SHP77 (cell line): ENCODE measurements around the gene PIWIL4.
"Not testable (repeated sequence)": the region's sequence is repeated elsewhere in the genome, so short reads cannot be mapped to it uniquely, and the experiment has no call there.

Experiments
- DNase-seq, 2 experiments: peaks; one replicate each; lab custom pipeline; 2025; lab: John Stamatoyannopoulos, UW

PIWIL4 gene

DNA sequence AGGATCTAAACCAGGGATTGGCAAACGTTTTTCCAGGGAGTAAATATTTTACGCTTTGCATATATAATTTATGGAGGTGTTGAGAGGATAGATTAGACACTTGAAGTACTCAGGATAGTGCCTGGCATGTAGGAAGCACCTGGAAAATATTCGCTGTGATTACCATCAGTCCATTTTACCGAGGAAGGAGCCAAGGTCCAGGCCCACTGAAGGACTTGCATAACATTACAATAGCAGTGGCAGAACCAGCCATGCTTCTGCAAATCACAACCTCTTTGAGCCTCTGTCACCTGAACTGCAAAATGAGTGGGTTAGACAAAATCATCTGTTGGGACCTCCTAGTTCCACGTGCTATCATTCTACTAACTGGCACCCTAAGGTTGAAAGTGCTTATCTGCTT, 18.0 kb upstream of the PIWIL4 start:
- DNase-seq: no peak

- no peak for DNase-seq
Measured at GRCh38 chr11:94550513-94550912, 16.7 kb upstream of the PIWIL4 start.

DNA sequence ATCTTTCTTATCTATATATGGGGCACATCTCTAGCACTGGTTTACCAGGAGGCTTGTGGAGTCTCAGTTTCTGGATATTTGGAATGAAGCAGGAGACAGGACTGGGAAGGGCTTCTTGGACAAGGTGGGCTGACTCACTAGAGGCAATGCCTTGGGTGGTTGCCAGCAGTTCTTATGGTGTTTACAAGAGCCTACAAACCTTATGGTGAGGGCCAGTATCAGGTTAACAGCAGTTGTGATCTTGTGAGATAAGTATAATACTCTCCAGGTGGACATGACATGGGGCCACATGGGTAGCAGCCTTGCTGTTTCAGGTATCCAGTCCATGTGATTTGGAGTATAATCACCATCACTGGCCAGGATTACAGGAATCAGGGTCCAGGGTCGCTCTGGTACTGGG, 13.2 kb upstream of the PIWIL4 start:
- no peak for DNase-seq

DNA sequence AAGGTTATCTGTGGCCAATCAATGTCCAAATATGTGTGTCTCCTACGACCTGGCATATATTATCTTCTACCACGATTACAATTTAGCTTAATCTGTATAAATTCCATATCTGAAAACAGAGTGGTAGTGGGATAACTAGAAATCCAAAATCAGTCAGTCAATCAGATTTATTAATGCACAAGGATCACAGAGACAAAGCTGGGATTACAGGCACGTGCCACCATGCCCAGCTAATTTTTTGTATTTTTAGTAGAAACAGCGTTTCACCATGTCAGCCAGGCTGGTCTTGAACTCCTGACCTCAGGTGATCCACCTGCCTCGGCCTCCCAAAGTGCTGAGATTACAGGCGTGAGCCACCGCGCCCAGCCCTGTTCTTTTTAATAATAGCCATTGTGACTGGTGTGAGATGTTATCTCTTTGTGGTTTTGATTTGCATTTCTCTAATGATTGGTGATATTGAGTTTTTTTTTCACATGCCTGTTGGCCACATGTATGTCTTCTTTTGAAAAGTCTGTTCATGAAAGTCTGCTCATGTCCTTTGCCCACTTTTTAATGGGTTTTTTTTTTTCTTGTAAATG, 11.3 kb upstream of the PIWIL4 start:
- not testable (repeated sequence) for DNase-seq

DNA sequence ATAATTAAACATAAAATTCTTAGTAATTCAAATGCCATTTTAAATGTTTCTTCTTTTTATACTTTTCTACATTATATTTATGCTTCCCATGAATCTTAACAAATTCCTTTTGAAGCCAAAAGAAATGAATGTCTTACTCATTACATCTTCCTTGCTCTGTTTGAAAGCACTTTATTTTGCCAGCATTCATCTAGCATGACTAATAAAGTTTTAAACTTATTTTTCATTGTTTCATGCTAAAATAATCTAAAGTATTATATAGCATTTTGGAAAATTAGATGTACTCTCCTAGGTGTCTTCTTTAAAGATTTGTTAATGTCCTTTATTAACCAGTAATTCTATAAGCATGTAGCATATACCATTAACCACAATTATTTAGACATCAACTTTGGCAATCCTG, 9.7 kb upstream of the PIWIL4 start:
- no peak for DNase-seq

DNA sequence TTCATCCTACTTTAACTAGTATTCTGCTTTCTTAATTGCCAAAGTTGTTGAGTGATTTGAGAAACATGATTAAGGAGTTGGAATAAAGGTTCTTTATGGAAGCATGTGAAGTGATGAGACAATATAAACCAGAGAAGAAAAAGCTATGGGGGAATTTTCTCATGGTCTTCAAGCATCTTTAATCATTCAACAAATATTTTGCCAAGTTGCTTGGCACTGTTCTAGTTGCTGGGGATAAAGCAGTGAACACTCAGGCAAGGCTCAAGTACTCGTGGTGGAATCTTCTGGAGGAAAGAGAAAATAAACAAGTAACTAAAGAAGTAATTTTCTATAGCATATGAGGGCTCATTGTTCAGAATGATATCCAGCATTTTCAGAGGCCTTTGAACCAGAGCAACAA, 9.2 kb upstream of the PIWIL4 start:
- no peak for DNase-seq

DNA sequence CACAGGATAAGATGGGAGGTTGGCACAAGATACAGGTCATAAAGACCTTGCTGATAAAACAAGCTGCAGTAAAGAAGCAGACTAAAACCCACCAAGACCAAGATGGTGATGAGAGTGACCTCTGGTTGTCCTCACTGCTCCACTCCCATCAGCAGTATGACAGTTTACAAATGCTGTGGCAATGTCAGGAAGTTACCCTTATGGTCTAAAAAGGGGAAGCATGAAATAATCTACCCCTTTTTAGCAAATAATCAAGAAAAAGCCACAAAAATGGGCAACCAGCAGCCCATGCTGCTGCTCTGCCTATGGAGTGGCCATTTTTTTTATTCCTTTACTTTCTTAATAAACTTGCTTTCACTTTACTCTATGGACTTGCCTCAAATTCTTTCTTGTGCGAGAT, 8.7 kb upstream of the PIWIL4 start:
- no peak for DNase-seq

DNA sequence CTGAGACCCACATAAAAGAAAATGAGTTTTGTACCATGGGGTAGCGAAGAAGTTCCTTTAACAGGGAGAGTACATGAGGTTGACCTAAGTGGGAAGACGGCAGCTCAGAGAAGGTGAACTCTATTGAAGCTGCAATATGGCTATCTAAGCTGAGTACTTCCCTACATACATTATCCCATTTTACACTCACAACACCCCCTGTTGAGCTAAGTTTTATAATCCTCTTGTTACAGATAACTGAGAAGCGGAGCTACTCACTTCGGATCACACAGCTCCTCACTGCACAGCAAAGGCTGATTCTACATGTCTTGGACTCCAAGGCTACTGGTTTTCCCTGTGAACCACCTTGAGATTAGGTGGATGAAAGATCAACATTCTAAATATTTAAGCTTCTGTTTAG, 8.2 kb upstream of the PIWIL4 start:
- no peak for DNase-seq

DNA sequence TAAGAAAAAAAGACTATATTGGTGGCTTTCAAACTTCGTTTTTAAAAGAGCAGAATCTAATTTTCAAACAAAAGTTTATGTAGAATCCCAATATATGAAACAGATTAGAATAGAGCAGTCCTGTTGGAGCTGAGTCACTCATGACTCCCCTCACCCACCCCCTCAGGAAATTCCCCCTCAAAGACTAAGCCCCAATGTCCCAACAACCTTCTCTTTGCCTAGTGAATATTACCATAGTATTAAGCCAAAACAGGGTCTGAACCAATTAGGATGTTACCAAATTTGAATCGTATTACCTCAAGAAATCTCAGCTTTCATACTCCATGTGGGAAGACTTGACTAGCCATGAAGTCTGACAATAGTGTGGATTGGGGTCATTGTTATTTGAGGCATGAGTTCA, 7.8 kb upstream of the PIWIL4 start:
- DNase-seq: no peak

DNA sequence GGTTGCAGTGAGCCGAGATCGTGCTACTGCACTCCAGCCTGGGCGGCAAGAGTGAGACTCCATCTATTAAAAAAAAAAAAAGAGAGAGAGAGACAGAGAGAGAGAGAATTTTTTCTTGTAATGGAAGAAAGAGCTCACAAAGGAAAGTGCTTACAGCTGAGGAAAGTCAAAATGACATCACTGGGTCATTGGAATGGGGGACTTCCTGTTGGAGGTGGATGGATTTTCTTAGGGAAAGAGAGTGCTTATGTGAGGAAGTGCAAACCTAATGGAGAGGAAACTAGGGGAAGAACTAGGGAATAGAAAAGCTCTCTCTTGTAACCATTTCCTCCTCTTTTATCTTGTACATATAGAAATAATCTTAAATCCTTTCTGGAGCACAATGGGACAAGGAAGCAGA, 6.3 kb upstream of the PIWIL4 start:
- no peak for DNase-seq

GRCh38 chr11:94563176-94563847, 3.9 kb upstream of the PIWIL4 start:
- DNase-seq: no peak

GRCh38 chr11:94563848-94564467, 3.2 kb upstream of the PIWIL4 start:
- DNase-seq: no peak

DNA sequence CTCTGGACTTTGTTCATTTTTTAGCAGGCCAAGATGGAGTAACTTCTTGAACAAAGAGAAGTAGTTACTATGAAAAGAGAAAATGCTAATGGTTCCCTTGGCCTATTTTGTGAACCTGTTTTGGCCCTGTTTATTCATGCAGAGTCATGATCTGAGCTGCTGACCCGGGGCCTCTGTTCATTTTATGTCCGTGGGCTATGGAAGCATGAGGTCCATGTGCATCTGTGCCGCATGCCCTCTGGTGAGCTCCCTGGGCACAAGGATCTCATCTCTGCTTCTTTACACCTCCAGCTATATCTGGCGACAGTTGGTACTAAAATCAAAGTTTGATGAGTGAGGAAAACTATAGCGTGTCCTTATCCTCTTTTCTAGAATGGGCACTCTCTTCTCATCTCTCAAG, 1.0 kb downstream of the PIWIL4 start:
- DNase-seq: no peak

- DNase-seq: no peak
Measured at GRCh38 chr11:94568717-94569116, 1.5 kb downstream of the PIWIL4 start.

- DNase-seq: not testable (repeated sequence)
Measured at GRCh38 chr11:94572975-94573374, 5.8 kb downstream of the PIWIL4 start.

GRCh38 chr11:94574193-94574961, 7.2 kb downstream of the PIWIL4 start:
- no peak for DNase-seq

GRCh38 chr11:94576306-94576705, 9.1 kb downstream of the PIWIL4 start:
- DNase-seq: no peak

- DNase-seq: no peak
Measured at GRCh38 chr11:94577841-94578240, 10.7 kb downstream of the PIWIL4 start.

DNA sequence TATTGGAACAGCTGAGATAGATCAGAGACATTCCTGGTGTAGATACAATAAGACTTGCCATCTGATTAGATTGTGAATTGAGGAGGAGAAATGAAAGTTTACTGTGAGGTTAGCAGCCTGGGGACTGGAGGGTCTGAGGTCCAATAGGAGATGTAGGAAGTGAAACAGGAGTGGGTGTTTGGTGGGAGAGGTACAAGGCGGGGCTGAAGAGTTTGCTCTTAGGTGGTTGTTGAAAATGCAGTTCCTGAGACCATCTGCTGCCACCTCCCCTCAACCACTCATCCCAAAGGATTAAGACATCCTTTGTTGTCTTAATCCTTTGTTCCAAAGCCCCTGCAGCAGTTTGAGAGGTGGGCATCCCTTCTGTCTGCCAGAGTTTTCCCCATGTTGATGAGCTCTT, 14.8 kb downstream of the PIWIL4 start:
- no peak for DNase-seq

GRCh38 chr11:94583213-94583865, 16.2 kb downstream of the PIWIL4 start:
- DNase-seq: no peak

DNA sequence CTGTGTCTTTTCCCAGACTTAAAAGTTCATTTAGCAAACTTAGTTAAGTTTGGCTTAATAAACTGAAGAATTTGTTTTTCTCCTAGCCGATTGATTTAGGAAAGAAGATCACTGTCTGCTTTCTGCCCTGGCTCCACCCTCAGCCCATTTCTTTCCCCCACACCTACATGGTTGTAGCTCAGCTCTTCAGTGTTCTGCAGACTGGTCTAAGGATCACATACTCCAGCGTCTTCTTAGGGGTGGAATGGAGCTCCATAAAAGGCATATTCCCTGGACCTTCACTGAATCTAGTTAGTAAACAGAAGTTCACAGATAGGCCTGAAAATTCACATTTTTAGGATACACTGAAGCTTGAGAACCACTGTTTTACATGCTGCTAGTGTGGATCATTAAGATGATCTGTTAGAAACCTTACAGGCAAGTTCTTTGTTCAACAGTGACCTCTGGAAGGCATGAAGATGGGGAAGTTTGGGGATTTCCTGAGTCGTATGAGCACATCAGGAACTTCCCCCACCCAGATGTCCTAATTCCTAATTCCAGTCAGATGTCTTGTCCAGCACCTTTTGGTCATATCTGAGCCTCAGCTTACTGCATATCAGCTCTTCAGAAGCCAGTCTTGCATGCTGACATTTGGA, 16.8 kb downstream of the PIWIL4 start:
- no peak for DNase-seq

DNA sequence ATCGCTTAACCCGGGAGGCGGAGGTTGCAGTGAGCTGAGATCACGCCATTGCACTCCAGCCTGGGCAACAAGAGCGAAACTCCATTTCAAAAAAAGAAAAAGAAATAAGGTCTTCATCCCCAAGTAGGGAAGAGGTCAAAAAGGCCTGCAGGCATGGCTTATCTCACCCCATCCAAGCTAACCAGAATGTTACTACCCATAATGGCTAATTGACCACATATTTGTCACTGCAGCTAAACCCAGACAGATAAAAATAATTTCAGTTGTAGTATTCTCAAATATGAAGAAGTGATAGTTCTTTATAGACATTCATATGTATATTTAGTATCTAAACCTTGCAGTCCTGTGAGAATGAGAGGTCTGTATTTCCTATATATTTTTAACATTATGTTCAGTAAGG, 17.8 kb downstream of the PIWIL4 start:
- no peak for DNase-seq
